ENCODE results near the gene MID2. TPM values are rescaled to one million over a fixed set of nuclear protein-coding genes. Genes with fewer than 3 reads are reported as not detected.

Gene MID2
- total RNA-seq, 1 experiment from 2014 or later, result 1.6 TPM

- Histone ChIP-seq H2AK5ac (ENCODE audit: insufficient read length, low read length) (no peak overlapping the region), H3K23ac (ENCODE audit: insufficient read length, low read depth, low read length) (no peak overlapping the region), H4K8ac (replicated peaks; ENCODE audit: insufficient read length, low read depth, low read length) (no peak overlapping the region), H3K79me2 (ENCODE audit: insufficient read depth, low read length) (no peaks in the 10 kb centered on the region), H3K23me2 (ENCODE audit: insufficient read length, low read depth, low read length, poor library complexity, severe bottlenecking) (no peaks in the 10 kb centered on the region), H3K56ac (ENCODE audit: insufficient read length, low read depth, low read length) (no peak overlapping the region), H3T11ph (ENCODE audit: low read length) (no peak overlapping the region), H2BK15ac (ENCODE audit: low read depth, low read length) (no peak overlapping the region), H3K4ac (ENCODE audit: low read depth, low read length) (no peak overlapping the region), H2BK120ac (ENCODE audit: low read depth, low read length, poor library complexity, severe bottlenecking) (no peak overlapping the region), H3K79me1 (ENCODE audit: insufficient read depth, low read depth, low read length, poor library complexity, severe bottlenecking) (no peaks in the 10 kb centered on the region), H2BK12ac (ENCODE audit: insufficient read length, low read depth, low read length) (no peak overlapping the region), H3K9me3 (ENCODE audit: control insufficient read depth, low read depth, low read length) (no peaks in the 10 kb centered on the region), H2AFZ (ENCODE audit: low read length) (no peak overlapping the region), H3K14ac (ENCODE audit: insufficient read depth, low read length) (no peak overlapping the region), H2BK5ac (ENCODE audit: insufficient read length, low read length) (no peak overlapping the region), H3K27me3 (ENCODE audit: insufficient read depth, low read length) (no peaks in the 10 kb centered on the region), H4K5ac (ENCODE audit: insufficient read length, low read depth, low read length) (no peak overlapping the region), H3K4me1 (ENCODE audit: insufficient read depth, low read length) (no peaks in the 10 kb centered on the region), H4K91ac (ENCODE audit: insufficient read length, low read depth, low read length) (no peak overlapping the region), H4K20me1 (ENCODE audit: control insufficient read depth, insufficient read depth, insufficient read length) (no peaks in the 10 kb centered on the region), H2BK20ac (ENCODE audit: low read depth, low read length, poor library complexity, severe bottlenecking) (no peak overlapping the region), H3K9ac (ENCODE audit: extremely low read depth, insufficient read length, low read length) (no peak overlapping the region), H3K18ac (ENCODE audit: insufficient read length, low read depth, low read length) (no peak overlapping the region), H3K27ac (ENCODE audit: insufficient read length, low read depth, low read length) (no peak overlapping the region), H3K4me2 (ENCODE audit: insufficient read depth, insufficient read length, low read length) (no peak overlapping the region)
- no peak for DNase-seq
- H3K9me3 Mint-ChIP-seq, result peaks cover 16 to 44% of the 10 kb centered on the region in 2 experiments; a peak in 4 of 5 replicates
- TF ChIP-seq CTCF (conservative IDR thresholded peaks at IDR 0.05), result no peak
- no CpG with 5 or more reads among the region's 5 CpGs for WGBS (ENCODE audit: extremely low coverage, insufficient read length, low lambda C conversion rate)
- H3K27ac Mint-ChIP-seq, result no peak overlapping the region
- H3K4me1 Mint-ChIP-seq, result peaks cover 21 to 23% of the 10 kb centered on the region in 2 experiments
- H3K4me3 Mint-ChIP-seq, result no peak overlapping the region
- H3K27me3 Mint-ChIP-seq (ENCODE audit: low read depth), result no peaks in the 10 kb centered on the region; the same call in 1 of the 2 replicates
- peaks cover 10 to 23% (median 19%) of the 10 kb centered on the region in 3 experiments; a peak in 6 of 7 replicates for H3K36me3 Mint-ChIP-seq (ENCODE audit: insufficient read depth in 1 of 3, low read depth in 3 of 3)
Observed at GRCh38 chrX:107968623-107969022, 143.0 kb downstream of the MID2 start.

All from H9 (cell line).